CD4-positive, alpha-beta memory T cell (primary cell): ENCODE results near the gene CRYAA. TPM values are rescaled to one million over a fixed set of nuclear protein-coding genes. Genes with fewer than 3 reads are reported as not detected.

Experiments used
- CTCF ChIA-PET: fragments of 350-600 bp; sonication (Branson Sonifier 250); formaldehyde crosslinking; loops from one replicate; lab custom pipeline; 2021; ENCODE audit warnings: inconsistent platforms; ENCODE audit not compliant: partially characterized antibody; lab: Charles Lee
- POLR2A ChIA-PET: fragments of 350-600 bp; sonication (Branson Sonifier 250); formaldehyde crosslinking; loops from one replicate; lab custom pipeline; 2021; ENCODE audit not compliant: partially characterized antibody; lab: Charles Lee
- DNase-seq, 5 donors: peaks; one replicate each; pipeline versions ENCODE4 v3.0.0 to v3.0.0-alpha.2; 2020 to 2022; ENCODE audit warnings: mixed read lengths in 1 of 5
- H3K27ac ChIP-seq: one replicate; pipeline ENCODE4 v1.7.0; 2013; ENCODE audit warnings: low read depth, low read length
- H3K27me3 ChIP-seq: 2 replicates; pipeline ENCODE4 v1.7.0; 2013; ENCODE audit warnings: mild to moderate bottlenecking, low read length, moderate library complexity; ENCODE audit not compliant: insufficient read depth
- H3K36me3 ChIP-seq: 2 replicates; pipeline ENCODE4 v1.7.0; 2013; ENCODE audit warnings: mild to moderate bottlenecking, low read length, moderate library complexity; ENCODE audit not compliant: insufficient read depth
- H3K4me1 ChIP-seq: 2 replicates; pipeline ENCODE4 v1.7.0; 2013; ENCODE audit warnings: mild to moderate bottlenecking, low read length, moderate library complexity; ENCODE audit not compliant: insufficient read depth
- H3K4me3 ChIP-seq, 2 donors: one replicate each; pipeline ENCODE4 v1.7.0; 2013; ENCODE audit warnings: low read length in 2 of 2, mild to moderate bottlenecking in 1 of 2
- H3K9me3 ChIP-seq, 2 donors: one replicate each; pipeline ENCODE4 v1.7.0; 2013; ENCODE audit warnings: low read length in 2 of 2, control low read depth in 1 of 2; ENCODE audit not compliant: control insufficient read depth in 1 of 2
- H3K27ac Mint-ChIP-seq, 7 donors: one replicate each; pipeline ENCODE4 v1.8.0; 2020 to 2021; ENCODE audit warnings: mixed read lengths in 7 of 7, mild to moderate bottlenecking in 6 of 7, inconsistent platforms in 3 of 7, moderate library complexity in 3 of 7
- H3K27me3 Mint-ChIP-seq, 2 donors: one replicate each; pipeline ENCODE4 v1.8.0; 2020 to 2021; ENCODE audit warnings: mixed read lengths in 2 of 2
- H3K36me3 Mint-ChIP-seq, 2 donors: one replicate each; pipeline ENCODE4 v1.8.0; 2020 to 2021; ENCODE audit warnings: mixed read lengths in 2 of 2, inconsistent platforms in 1 of 2, mild to moderate bottlenecking in 1 of 2
- H3K4me1 Mint-ChIP-seq, 4 donors: one replicate each; pipeline ENCODE4 v1.8.0; 2020 to 2021; ENCODE audit warnings: mixed read lengths in 4 of 4, mild to moderate bottlenecking in 1 of 4
- H3K4me3 Mint-ChIP-seq, 8 donors: one replicate each; pipeline ENCODE4 v1.8.0; 2020 to 2021; ENCODE audit warnings: mixed read lengths in 8 of 8, mild to moderate bottlenecking in 7 of 8, moderate library complexity in 6 of 8, inconsistent platforms in 3 of 8
- H3K9me3 Mint-ChIP-seq, 8 donors: one replicate each; pipeline ENCODE4 v1.8.0; 2020 to 2021; ENCODE audit warnings: mixed read lengths in 8 of 8, mild to moderate bottlenecking in 5 of 8, inconsistent platforms in 3 of 8, moderate library complexity in 1 of 8
- intact Hi-C: fragments of 100-400 bp; cut with micrococcal nuclease; formaldehyde crosslinking; loops from one replicate; pipeline ENCODE4 v1.15.1; 2023
- polyA plus RNA-seq, 2 donors: library from polyadenylated mRNA; unstranded; fragments of 300-500 nt; fragmentation: Illumina TruSeq; gene quantifications; one replicate each; pipeline ENCODE4 v1.2.3, GENCODE V29; 2021
- total RNA-seq, 2 experiments: library from RNA; stranded (reverse); gene quantifications; one replicate each; pipeline ENCODE4 v1.2.3, GENCODE V29; 2021

The CRYAA gene
- total and polyA plus RNA-seq, 4 experiments from 2014 or later, result not detected

DNA sequence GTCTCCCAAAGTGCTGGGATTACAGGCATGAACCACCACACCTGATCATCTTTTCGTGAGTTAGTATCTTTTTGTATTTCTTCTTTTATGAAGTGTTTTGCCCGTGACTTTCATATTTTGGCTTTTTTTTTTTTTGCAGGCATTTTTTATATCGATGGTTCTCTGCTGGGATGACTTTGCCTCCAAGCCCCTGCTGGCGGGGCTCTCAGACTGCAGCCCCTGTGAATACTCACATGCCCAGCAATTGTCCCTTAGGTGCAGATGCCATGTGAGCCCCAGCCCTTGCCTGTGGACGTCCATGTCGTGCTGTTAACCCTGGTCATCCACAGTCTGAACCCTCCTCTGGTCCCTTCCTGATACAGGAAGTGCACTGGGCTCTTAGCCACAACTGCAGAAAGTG lies 21.7 kb downstream of the CRYAA start:
- ChIA-PET POLR2A (no interaction called here), CTCF (no interaction called here)
- H3K36me3 Mint-ChIP-seq, result peaks cover 0 to 3% of the 10 kb centered on the region in 2 donors
- peaks cover 0 to 3% (median 1%) of the 10 kb centered on the region in 4 donors for H3K4me1 Mint-ChIP-seq
- H3K4me3 Mint-ChIP-seq, result no peak overlapping the region
- DNase-seq, result no peak
- H3K27me3 Mint-ChIP-seq, result peaks cover 0 to 9% of the 10 kb centered on the region in 2 donors
- H3K27ac Mint-ChIP-seq, result no peak overlapping the region
- H3K4me1 ChIP-seq, result no peaks in the 10 kb centered on the region
- no peak overlapping the region for H3K27ac ChIP-seq
- H3K9me3 Mint-ChIP-seq, result no peaks in the 10 kb centered on the region
- no peaks in the 10 kb centered on the region for H3K9me3 ChIP-seq
- no peaks in the 10 kb centered on the region for H3K36me3 ChIP-seq
- no peaks in the 10 kb centered on the region for H3K27me3 ChIP-seq
- intact Hi-C loops, result no loop called here
- H3K4me3 ChIP-seq, result no peak overlapping the region

DNA sequence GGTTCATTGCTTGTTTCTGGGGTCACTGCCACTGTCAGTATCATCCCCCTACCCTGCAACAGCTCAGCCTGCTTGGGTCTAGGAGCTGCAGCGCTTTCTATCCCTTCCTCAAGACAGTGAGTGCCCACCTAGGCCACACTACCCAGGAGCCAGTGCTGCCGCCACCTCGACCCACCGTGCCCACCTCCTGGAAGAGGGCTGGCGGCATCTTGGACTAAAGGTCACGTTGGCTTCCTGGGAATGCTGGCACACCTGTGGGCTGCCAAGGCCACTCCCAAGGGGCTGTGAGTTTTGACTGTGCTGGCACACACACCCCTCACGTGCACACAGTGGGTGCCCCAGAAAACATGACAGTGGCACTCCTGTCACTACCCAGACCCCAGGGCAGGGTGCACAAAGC lies 22.1 kb downstream of the CRYAA start:
- CTCF ChIA-PET, result no interaction called here
- DNase-seq, result no peak
- Mint-ChIP-seq H3K36me3 (peaks cover 0 to 3% of the 10 kb centered on the region in 2 donors), H3K4me3 (no peak overlapping the region), H3K27me3 (peaks cover 0 to 9% of the 10 kb centered on the region in 2 donors), H3K4me1 (peaks cover 0 to 3% (median 1%) of the 10 kb centered on the region in 4 donors), H3K9me3 (no peaks in the 10 kb centered on the region), H3K27ac (no peak overlapping the region)
- intact Hi-C loops, result no loop called here
- Histone ChIP-seq H3K4me1 (no peaks in the 10 kb centered on the region), H3K9me3 (no peaks in the 10 kb centered on the region), H3K27me3 (no peaks in the 10 kb centered on the region), H3K27ac (no peak overlapping the region), H3K4me3 (no peak overlapping the region), H3K36me3 (no peaks in the 10 kb centered on the region)
- POLR2A ChIA-PET, result no interaction called here

DNA sequence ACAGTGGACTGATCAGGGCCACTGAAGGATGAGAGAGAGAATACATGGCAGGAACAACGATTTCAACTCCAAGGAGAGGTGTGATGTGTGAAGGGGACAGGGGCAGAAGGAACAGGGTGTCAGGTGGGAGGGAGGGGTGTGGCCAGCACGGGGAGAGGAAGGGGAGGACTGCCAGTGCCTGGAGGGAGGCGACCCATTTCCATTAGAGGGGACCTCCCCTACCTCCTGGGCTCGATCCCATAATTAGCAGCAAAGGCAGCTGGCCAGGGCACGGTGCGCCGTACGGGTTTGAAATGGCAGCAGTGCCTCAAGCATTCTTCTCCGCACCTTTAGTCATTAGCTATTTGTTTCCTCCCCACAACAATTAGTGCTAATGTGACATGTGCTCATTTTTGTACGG lies 22.7 kb downstream of the CRYAA start:
- Histone ChIP-seq H3K9me3 (no peaks in the 10 kb centered on the region), H3K36me3 (no peaks in the 10 kb centered on the region), H3K27me3 (no peaks in the 10 kb centered on the region), H3K4me1 (no peaks in the 10 kb centered on the region), H3K4me3 (no peak overlapping the region), H3K27ac (no peak overlapping the region)
- peak overlapping the region in 1 of 7 donors; percentile 18 for H3K27ac Mint-ChIP-seq
- H3K27me3 Mint-ChIP-seq, result peaks cover 0 to 9% of the 10 kb centered on the region in 2 donors
- POLR2A ChIA-PET, result interaction anchor here (0.6 kb wide), 1 partner anchor 1057 kb away, joined by 3 read pairs; no protein-coding TSS in a partner anchor
- intact Hi-C loops, result no loop called here
- H3K9me3 Mint-ChIP-seq, result no peaks in the 10 kb centered on the region
- no peak for DNase-seq
- peaks cover 0 to 3% (median 1%) of the 10 kb centered on the region in 4 donors for H3K4me1 Mint-ChIP-seq
- H3K36me3 Mint-ChIP-seq, result peaks cover 0 to 3% of the 10 kb centered on the region in 2 donors
- H3K4me3 Mint-ChIP-seq, result no peak overlapping the region
- CTCF ChIA-PET, result no interaction called here

DNA sequence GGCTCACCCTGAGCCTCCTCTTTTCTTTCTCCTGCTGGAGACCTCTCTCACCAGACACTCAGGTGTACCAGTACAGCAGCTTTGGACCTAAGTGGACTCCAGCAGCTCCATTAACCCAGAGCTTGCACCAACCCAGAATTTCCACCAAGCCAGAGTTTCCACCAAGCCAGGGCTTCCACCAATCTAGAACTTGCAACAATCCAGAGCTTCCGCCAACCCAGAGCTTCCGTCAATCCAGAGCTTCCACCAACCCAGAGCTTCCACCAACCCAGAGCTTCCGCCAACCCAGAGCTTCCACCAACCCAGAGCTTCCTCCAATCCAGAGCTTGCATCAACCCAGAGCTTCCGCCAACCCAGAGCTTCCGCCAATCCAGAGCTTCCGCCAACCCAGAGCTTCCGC lies 23.2 kb downstream of the CRYAA start:
- ChIA-PET CTCF (no interaction called here), POLR2A (interaction anchor here (0.6 kb wide), 1 partner anchor 1058 kb away, joined by 3 read pairs; no protein-coding TSS in a partner anchor)
- Mint-ChIP-seq H3K36me3 (peaks cover 0 to 3% of the 10 kb centered on the region in 2 donors), H3K4me3 (no peak overlapping the region), H3K9me3 (peaks cover 0 to 2% (median 0%) of the 10 kb centered on the region in 8 donors), H3K27me3 (peaks cover 0 to 9% of the 10 kb centered on the region in 2 donors), H3K27ac (no peak overlapping the region), H3K4me1 (peaks cover 1 to 3% (median 2%) of the 10 kb centered on the region in 4 donors)
- no peak for DNase-seq
- no peaks in the 10 kb centered on the region for H3K27me3 ChIP-seq
- intact Hi-C loops, result no loop called here
- no peaks in the 10 kb centered on the region for H3K4me1 ChIP-seq
- H3K9me3 ChIP-seq, result no peaks in the 10 kb centered on the region
- H3K27ac ChIP-seq, result no peak overlapping the region
- no peak overlapping the region for H3K4me3 ChIP-seq
- H3K36me3 ChIP-seq, result no peaks in the 10 kb centered on the region

DNA sequence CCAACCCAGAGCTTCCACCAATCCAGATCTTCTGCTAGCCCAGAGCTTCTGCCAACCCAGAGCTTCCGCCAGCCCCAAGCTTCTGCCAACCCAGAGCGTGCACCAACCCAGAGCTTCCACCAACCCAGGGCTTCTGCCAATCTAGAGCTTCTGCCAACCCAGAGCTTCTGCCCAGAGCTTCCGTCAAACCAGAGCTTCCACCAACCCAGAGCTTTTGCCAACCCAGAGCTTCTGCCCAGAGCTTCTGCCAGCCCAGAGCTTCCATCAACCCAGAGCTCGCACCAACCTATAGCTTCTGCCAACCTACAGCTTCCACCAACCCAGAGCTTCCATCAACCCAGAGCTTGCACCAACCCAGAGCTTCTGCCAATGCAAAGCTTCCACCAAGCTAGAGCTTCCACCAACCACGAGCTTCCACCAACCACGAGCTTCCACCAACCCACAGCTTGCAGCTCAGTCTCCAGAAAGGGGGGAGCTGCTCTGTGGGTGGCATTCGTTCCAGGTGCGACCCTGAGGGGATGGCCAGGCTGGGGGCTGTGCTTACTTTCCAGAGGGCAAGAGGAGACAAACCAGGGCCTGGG lies 23.8 kb downstream of the CRYAA start:
- ChIA-PET CTCF (no interaction called here), POLR2A (no interaction called here)
- Mint-ChIP-seq H3K27me3 (peaks cover 5 to 13% of the 10 kb centered on the region in 2 donors), H3K9me3 (peaks cover 0 to 9% (median 5%) of the 10 kb centered on the region in 8 donors), H3K4me1 (peaks cover 4 to 8% (median 7%) of the 10 kb centered on the region in 4 donors), H3K27ac (peak overlapping the region in 2 of 7 donors; percentile 36 to 55), H3K4me3 (no peak overlapping the region), H3K36me3 (peaks cover 3 to 8% of the 10 kb centered on the region in 2 donors)
- Histone ChIP-seq H3K4me3 (no peak overlapping the region), H3K27me3 (no peaks in the 10 kb centered on the region), H3K4me1 (no peaks in the 10 kb centered on the region), H3K9me3 (no peaks in the 10 kb centered on the region), H3K36me3 (no peaks in the 10 kb centered on the region), H3K27ac (no peak overlapping the region)
- DNase-seq, result no peak
- intact Hi-C loops, result no loop called here

DNA sequence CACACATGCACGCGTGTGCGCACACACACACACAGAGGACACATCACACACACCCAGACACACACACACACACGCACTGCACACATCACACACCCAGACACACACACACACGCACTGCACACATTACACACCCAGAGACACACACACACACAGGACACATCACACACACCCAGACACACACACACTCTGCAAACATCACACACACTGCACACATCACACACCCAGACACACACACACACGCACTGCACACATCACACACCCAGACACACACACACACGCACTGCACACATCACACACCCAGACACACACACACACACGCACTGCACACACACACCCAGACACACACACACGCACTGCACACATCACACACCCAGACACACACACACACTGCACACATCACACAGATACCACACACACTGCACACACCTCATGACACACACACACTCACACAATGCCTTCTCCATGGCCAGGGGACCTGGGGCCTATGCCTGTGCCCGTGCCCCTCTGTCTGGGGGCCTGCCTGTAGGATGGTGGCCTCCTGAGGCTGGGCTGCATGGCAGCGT lies 24.4 kb downstream of the CRYAA start:
- Mint-ChIP-seq H3K36me3 (peaks cover 3 to 8% of the 10 kb centered on the region in 2 donors), H3K9me3 (peaks cover 0 to 14% (median 8%) of the 10 kb centered on the region in 8 donors), H3K27ac (peak overlapping the region in 3 of 7 donors; percentile 23 to 85 (median 61)), H3K27me3 (peaks cover 7 to 14% of the 10 kb centered on the region in 2 donors), H3K4me3 (no peak overlapping the region), H3K4me1 (peaks cover 4 to 9% (median 7%) of the 10 kb centered on the region in 4 donors)
- no peak overlapping the region for H3K4me3 ChIP-seq
- H3K36me3 ChIP-seq, result no peaks in the 10 kb centered on the region
- POLR2A ChIA-PET, result no interaction called here
- no peak for DNase-seq
- intact Hi-C loops, result no loop called here
- H3K4me1 ChIP-seq, result no peaks in the 10 kb centered on the region
- H3K9me3 ChIP-seq, result no peaks in the 10 kb centered on the region
- H3K27ac ChIP-seq, result no peak overlapping the region
- CTCF ChIA-PET, result no interaction called here
- no peaks in the 10 kb centered on the region for H3K27me3 ChIP-seq

DNA sequence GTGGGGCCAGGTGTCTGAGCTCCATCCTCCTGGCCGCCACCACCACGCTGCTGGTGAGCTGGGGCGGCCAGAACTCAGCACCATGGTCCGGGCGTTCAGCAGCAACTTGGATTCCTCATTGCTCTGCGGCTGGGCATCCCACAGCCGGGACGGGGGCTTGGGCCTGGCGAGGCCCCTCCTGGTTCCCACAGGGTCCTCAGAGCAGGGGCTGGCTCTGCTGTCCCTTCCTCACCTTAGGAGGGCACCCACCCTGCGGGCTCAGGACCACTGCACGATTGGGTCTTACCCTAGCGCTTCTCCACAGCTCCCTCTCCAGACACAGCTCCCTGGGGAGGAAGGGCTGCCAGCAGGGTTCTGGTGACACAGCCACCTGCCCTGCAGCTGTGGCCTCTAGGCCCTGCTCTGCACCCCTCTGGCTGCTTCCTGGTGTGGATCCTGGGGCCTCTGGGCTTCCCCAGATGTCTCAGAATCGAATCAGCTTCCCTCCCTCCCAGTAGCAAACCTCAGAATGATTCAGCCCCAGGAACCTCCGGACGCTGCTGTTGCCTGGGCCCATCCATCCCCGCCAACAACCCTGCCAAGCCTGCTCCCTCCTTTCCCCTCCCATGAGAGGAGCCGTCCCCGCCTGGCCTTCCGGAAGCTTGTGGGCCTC lies 25.0 kb downstream of the CRYAA start:
- Mint-ChIP-seq H3K9me3 (peaks cover 3 to 20% (median 14%) of the 10 kb centered on the region in 8 donors), H3K4me1 (peaks cover 4 to 9% (median 7%) of the 10 kb centered on the region in 4 donors), H3K4me3 (no peak overlapping the region), H3K27ac (no peak overlapping the region), H3K27me3 (peaks cover 11 to 14% of the 10 kb centered on the region in 2 donors), H3K36me3 (peaks cover 3 to 8% of the 10 kb centered on the region in 2 donors)
- Histone ChIP-seq H3K36me3 (no peaks in the 10 kb centered on the region), H3K9me3 (no peaks in the 10 kb centered on the region), H3K4me1 (no peaks in the 10 kb centered on the region), H3K27me3 (no peaks in the 10 kb centered on the region), H3K27ac (no peak overlapping the region), H3K4me3 (no peak overlapping the region)
- no peak for DNase-seq
- ChIA-PET POLR2A (no interaction called here), CTCF (no interaction called here)
- intact Hi-C loops, result no loop called here
